Measurements from ENCODE around the gene CCL21.

GRCh38 chr9:34741628-34742027, 31.7 kb upstream of the CCL21 start:
- TF ChIP-seq POLR2A (IDR thresholded peaks at IDR 0.05) (no peak), EP300 (IDR thresholded peaks at IDR 0.05) (no peak), CTCF (IDR thresholded peaks at IDR 0.05) (no peak)
